HG03060 (cell line): ENCODE results near the gene MYO10.
"Not testable (repeated sequence)": the region's sequence is repeated elsewhere in the genome, so short reads cannot be mapped to it uniquely, and the experiment has no call there.

Source experiments
- ATAC-seq: cut with Tn5 transposase; IDR thresholded peaks from one replicate; pipeline ENCODE4 v1.9.1; 2021; ENCODE audit warnings: low read depth, moderate number of reproducible peaks; ENCODE audit not compliant: unreplicated experiment

Gene MYO10

DNA sequence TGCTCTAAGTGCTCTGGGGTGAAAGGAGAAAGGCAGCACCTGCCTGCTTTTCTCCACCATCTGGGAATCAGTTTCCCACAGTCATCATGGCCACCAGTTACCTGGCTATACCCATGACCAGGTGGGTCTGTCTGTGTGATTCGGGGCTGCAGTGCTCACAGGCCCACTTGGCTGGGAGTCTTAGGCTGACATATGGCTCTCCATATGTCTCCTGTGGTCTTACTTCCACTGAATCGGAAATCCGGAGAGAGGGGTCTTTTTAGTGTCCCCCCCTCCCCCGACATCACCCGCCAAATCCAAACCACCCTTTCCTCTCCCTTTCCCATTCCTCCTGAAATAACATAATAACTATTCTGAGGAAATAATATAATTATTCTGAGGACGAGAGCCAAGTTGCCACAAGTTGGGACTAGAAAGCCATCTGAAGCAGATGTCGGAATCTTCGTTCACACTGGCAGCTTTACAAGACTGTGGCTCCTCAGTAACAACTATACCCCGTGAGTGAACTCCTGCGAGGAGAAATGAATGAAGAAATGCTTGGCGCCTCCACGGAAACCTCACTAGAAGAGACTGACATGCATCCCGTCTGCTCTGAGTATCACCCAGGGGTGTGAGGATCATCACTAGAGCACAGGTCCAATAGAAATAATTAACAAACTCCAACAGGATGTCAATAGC lies 143.4 kb downstream of the MYO10 start:
- no peak for ATAC-seq

DNA sequence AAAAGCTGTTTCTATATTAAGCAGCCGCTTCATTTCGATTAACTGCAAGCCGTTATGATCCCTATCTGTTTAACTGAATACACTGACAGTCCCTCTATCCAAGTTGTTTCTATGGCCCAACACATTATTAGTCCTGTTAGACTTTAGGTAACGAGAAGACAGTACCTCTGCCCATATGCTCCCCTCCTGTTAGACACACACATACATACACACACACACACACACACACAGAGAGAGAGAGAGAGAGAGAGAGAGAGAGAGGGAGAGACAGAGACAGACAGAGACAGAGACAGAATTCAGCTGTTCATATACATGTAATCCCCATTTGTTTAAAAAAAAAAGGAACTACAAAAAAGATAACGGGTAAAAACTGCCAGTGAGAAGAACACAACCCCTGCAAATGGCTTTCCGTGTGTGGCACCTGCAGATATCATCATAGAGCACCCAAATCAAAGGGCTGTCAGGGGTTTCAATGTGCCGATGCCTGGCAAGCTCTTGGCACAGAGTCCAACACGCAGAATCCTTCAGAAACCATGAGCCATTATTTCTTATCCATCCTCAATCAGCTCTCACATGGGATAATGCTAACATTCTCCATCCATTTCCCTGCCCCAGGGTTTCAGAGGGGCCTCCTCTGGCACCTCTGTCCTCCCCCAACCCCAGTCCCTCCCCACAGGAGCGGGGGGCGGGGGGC lies 144.0 kb downstream of the MYO10 start:
- ATAC-seq = no peak

GRCh38 chr5:16791036-16791705 lies 144.9 kb downstream of the MYO10 start:
- ATAC-seq = peak; percentile 44

- ATAC-seq = no peak
Observed at GRCh38 chr5:16788957-16789356, 147.1 kb downstream of the MYO10 start.

GRCh38 chr5:16787278-16787677 lies 148.8 kb downstream of the MYO10 start:
- no peak for ATAC-seq

DNA sequence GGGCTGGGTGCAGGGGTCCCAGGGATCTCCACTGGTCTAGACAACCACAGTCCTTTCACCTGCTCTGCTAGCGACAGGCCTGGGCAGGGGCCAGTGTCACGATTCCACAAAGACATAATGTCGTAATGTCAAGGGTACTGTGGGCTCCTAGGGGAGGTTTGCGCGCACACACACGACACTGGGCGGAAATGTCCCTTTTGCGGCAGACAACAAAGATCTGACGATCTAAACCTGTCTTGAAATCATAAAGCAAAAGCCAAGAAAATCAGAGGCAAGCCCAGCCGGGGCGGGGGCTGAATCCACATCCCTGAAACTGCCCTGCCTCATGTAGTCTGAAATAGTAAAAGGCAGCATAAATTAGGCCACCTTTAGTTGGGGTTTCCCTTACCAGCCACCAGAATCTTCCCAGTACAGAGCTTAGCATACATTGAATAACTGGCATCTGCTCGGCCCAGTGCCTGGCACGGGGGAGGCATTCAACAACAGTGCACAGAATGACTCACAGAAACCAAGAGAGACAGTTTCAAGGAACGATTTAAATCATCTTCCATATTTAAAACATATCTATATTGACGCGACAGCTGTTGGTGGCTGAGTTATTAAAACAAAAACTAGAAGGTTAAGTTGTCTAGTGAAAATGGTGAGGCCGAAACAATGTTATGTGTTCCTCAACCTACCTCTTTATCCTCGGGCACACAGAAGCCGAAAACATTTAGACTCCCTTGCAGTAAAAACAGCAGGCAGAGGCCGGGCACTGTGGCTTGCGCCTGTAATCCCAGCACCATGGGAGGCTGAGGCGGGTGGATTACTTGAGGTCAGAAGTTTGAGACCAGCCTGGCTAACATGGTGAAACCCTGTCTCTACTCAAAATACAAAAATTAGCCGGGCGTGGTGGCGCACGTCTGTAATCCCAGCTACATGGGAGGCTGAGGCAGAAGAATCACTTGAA lies 151.0 kb downstream of the MYO10 start:
- ATAC-seq = peak; percentile 98

- no peak for ATAC-seq
Observed at GRCh38 chr5:16784088-16784487, 152.0 kb downstream of the MYO10 start.

GRCh38 chr5:16781828-16782626 lies 154.1 kb downstream of the MYO10 start:
- ATAC-seq = no peak

DNA sequence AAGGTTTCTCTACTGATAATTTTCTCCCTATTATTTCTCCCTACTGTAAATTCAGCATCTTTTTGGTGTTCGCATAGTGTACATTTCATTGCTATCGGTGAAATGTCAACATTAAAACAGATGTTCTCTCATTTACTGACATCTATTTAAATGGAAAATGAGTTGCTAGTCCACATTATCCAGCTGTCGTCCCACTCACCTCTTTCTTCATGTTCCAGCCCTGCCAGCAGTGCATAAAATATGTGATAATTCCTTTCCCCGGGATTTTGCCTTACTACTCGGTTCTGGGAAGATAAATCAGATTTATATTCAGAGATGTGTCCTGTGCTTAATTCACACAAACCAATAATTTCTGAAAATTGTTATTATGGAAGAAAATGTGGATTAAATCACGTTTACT lies 155.8 kb downstream of the MYO10 start:
- ATAC-seq = no peak

GRCh38 chr5:16777432-16777831 lies 158.7 kb downstream of the MYO10 start:
- no peak for ATAC-seq

- no peak for ATAC-seq
Observed at GRCh38 chr5:16776611-16777251, 159.4 kb downstream of the MYO10 start.

- no peak for ATAC-seq
Observed at GRCh38 chr5:16774806-16775205, 161.3 kb downstream of the MYO10 start.

GRCh38 chr5:16773991-16774390 lies 162.1 kb downstream of the MYO10 start:
- ATAC-seq = no peak

DNA sequence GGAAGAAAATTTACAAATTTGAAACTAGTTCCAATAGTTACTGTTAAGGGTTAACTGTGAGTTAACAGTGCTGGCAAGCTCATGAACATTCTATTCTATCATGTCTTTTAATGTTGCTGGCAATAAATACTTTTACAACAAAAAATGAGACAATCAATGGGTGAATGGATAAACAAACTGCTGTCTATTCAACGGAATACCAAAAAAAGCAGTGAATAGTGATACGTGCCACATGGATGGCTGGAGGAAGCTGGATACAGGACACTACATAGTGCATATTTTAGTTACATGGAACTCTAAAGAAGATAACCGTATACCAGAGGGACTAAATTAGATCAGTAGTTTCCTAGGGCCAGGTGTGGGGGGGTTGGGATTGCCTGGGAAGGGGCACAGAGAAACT lies 163.5 kb downstream of the MYO10 start:
- no peak for ATAC-seq

GRCh38 chr5:16768184-16768583 lies 167.9 kb downstream of the MYO10 start:
- no peak for ATAC-seq

- no peak for ATAC-seq
Observed at GRCh38 chr5:16763211-16763610, 172.9 kb downstream of the MYO10 start.

- no peak for ATAC-seq
Observed at GRCh38 chr5:16759147-16759773, 176.8 kb downstream of the MYO10 start.

DNA sequence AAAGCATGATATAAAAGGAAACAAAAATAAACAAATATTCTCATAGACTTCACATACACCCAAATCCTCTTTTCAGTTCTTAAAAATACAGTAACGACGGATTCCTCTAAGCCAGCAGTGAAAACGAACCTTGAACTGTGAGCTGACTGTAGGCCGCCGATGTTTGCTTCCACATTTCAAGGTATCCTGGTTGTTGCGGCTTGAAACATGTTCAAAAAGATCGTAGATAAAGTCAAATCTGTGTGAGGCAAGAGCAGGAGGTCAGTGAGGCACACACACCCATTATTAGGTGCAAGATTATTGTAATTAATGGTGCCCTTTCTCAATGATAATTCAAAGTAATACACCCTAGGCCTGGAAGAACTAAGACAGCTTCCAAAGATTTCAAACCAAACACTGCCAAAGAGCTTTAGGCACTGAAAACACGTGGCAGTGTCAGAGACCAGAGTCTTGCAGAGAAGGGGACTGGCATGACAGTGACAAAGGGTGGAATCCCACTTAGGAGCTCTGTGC lies 178.0 kb downstream of the MYO10 start:
- ATAC-seq = no peak

DNA sequence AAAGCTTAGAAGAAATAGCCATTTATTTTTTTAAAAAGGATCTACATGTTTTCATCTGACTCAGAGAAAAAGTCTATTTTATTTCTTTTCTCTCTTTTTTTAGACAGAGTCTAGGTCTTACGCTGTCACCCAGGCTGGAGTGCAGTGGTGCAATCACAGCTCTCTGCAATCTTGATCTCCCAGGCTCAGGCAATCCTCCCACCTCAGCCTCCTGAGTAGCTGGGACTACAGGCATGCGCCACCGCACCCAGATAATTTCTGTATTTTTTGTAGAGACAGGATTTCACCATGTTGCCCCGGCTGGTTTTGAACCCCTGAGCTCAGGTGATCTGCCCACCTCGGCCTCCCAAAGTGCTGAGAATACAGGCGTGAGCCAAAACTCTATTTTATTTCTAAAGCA lies 178.5 kb downstream of the MYO10 start:
- ATAC-seq = not testable (repeated sequence)
